GM12875 (cell line): ENCODE measurements around the gene IQCK.

ENCODE experiments used
- H3K4me3 ChIP-seq: one replicate; pipeline ENCODE4 v1.5.1; 2011; ENCODE audit warnings: low read depth, low read length, control low read depth
- CTCF ChIP-seq: IDR thresholded peaks from 2 replicates; pipeline ENCODE4 v1.5.1; 2011; ENCODE audit warnings: low read depth, mild to moderate bottlenecking, control low read depth, inconsistent platforms, low read length, moderate library complexity, borderline replicate concordance; ENCODE audit not compliant: insufficient read depth

The IQCK gene

GRCh38 chr16:19748389-19749168 lies 30.5 kb downstream of the IQCK start:
- no peak for TF ChIP-seq CTCF
- H3K4me3 ChIP-seq, result no peak overlapping the region

- H3K4me3 ChIP-seq, result no peak overlapping the region
- TF ChIP-seq CTCF, result no peak
Measured at GRCh38 chr16:19749571-19750080, 31.6 kb downstream of the IQCK start.

- H3K4me3 ChIP-seq, result no peak overlapping the region
- no peak for TF ChIP-seq CTCF
Measured at GRCh38 chr16:19751478-19752385, 33.7 kb downstream of the IQCK start.

- no peak overlapping the region for H3K4me3 ChIP-seq
- TF ChIP-seq CTCF, result no peak
Measured at GRCh38 chr16:19753815-19754643, 36.0 kb downstream of the IQCK start.

GRCh38 chr16:19754644-19755036 lies 36.6 kb downstream of the IQCK start:
- no peak overlapping the region for H3K4me3 ChIP-seq
- TF ChIP-seq CTCF, result no peak

- H3K4me3 ChIP-seq, result no peak overlapping the region
- no peak for TF ChIP-seq CTCF
Measured at GRCh38 chr16:19755268-19755667, 37.2 kb downstream of the IQCK start.
